HG02970 (cell line): Measurements from ENCODE around the gene TPRG1L.

ENCODE experiments used
- ATAC-seq: cut with Tn5 transposase; IDR thresholded peaks from one replicate; pipeline ENCODE4 v1.9.1; 2021; ENCODE audit warnings: mild to moderate bottlenecking, moderate library complexity, moderate number of reproducible peaks; ENCODE audit not compliant: unreplicated experiment, low FRiP score

Gene TPRG1L

GRCh38 chr1:3593334-3593733 lies 31.5 kb upstream of the TPRG1L start:
- no peak for ATAC-seq

- ATAC-seq, result no peak
These were observed 31.1 kb upstream of the TPRG1L start for GRCh38 chr1:3593745-3594144.

- no peak for ATAC-seq
These were observed 30.0 kb upstream of the TPRG1L start for GRCh38 chr1:3594706-3595377.

- no peak for ATAC-seq
These were observed 28.9 kb upstream of the TPRG1L start for GRCh38 chr1:3595949-3596348.

- no peak for ATAC-seq
These were observed 27.9 kb upstream of the TPRG1L start for GRCh38 chr1:3596663-3597598.

GRCh38 chr1:3597599-3597964 lies 27.2 kb upstream of the TPRG1L start:
- no peak for ATAC-seq

GRCh38 chr1:3598051-3598491 lies 26.7 kb upstream of the TPRG1L start:
- no peak for ATAC-seq

- ATAC-seq, result no peak
These were observed 26.1 kb upstream of the TPRG1L start for GRCh38 chr1:3598522-3599285.

- ATAC-seq, result no peak
These were observed 25.5 kb upstream of the TPRG1L start for GRCh38 chr1:3599286-3599811.

- ATAC-seq, result no peak
These were observed 25.0 kb upstream of the TPRG1L start for GRCh38 chr1:3599816-3600215.

- no peak for ATAC-seq
These were observed 24.5 kb upstream of the TPRG1L start for GRCh38 chr1:3600354-3600753.

- ATAC-seq, result no peak
These were observed 23.1 kb upstream of the TPRG1L start for GRCh38 chr1:3601743-3602142.

- ATAC-seq, result no peak
These were observed 22.4 kb upstream of the TPRG1L start for GRCh38 chr1:3602375-3602774.

- ATAC-seq, result no peak
These were observed 21.7 kb upstream of the TPRG1L start for GRCh38 chr1:3603156-3603555.

- no peak for ATAC-seq
These were observed 21.0 kb upstream of the TPRG1L start for GRCh38 chr1:3603571-3604467.

GRCh38 chr1:3604468-3604974 lies 20.3 kb upstream of the TPRG1L start:
- no peak for ATAC-seq

GRCh38 chr1:3604997-3605823 lies 19.6 kb upstream of the TPRG1L start:
- ATAC-seq, result no peak

- ATAC-seq, result no peak
These were observed 17.8 kb upstream of the TPRG1L start for GRCh38 chr1:3606779-3607702.
